ENCODE measurements around the gene ACOT7.
"Not testable (repeated sequence)": the region's sequence is repeated elsewhere in the genome, so short reads cannot be mapped to it uniquely, and the experiment has no call there.

The ACOT7 gene
- total RNA-seq, result 22.4 to 77.9 (median 50.8) reads per million in 18 experiments

GRCh38 chr1:6393400-6394187 is at the start of gene ACOT7:
Gene ACOT7 (minus strand): TSS chr1:6393767. CDS start chr1:6393399, 368 bp downstream.
- peak; percentile 87 to 92 for DNase-seq

GRCh38 chr1:6441586-6441985 is 48.0 kb upstream of the ACOT7 start:
- DNase-seq, result no peak

GRCh38 chr1:6440198-6441126 is 46.9 kb upstream of the ACOT7 start:
- DNase-seq, result peak in 1 of 2 donors; percentile 27

GRCh38 chr1:6438047-6438525 is 44.5 kb upstream of the ACOT7 start:
- DNase-seq, result peak; percentile 24 to 54

GRCh38 chr1:6437012-6437700 is 43.6 kb upstream of the ACOT7 start:
- peak in 1 of 2 donors; percentile 26 for DNase-seq

- not testable (repeated sequence) for DNase-seq
Measured at GRCh38 chr1:6436277-6436676, 42.7 kb upstream of the ACOT7 start.

GRCh38 chr1:6435547-6435946 is 42.0 kb upstream of the ACOT7 start:
- no peak for DNase-seq

GRCh38 chr1:6435129-6435528 is 41.6 kb upstream of the ACOT7 start:
- no peak for DNase-seq

- no peak for DNase-seq
Measured at GRCh38 chr1:6434186-6434585, 40.6 kb upstream of the ACOT7 start.

GRCh38 chr1:6431645-6432579 is 38.3 kb upstream of the ACOT7 start:
- DNase-seq, result not testable (repeated sequence)

GRCh38 chr1:6429660-6430411 is 36.3 kb upstream of the ACOT7 start:
- DNase-seq, result peak; percentile 55 to 83

GRCh38 chr1:6428453-6428852 is 34.9 kb upstream of the ACOT7 start:
- not testable (repeated sequence) for DNase-seq

GRCh38 chr1:6427441-6428390 is 34.1 kb upstream of the ACOT7 start:
- DNase-seq, result no peak

- DNase-seq, result no peak
Measured at GRCh38 chr1:6426972-6427350, 33.4 kb upstream of the ACOT7 start.

GRCh38 chr1:6426277-6426971 is 32.9 kb upstream of the ACOT7 start:
- no peak for DNase-seq

- DNase-seq, result no peak
Measured at GRCh38 chr1:6425658-6426057, 32.1 kb upstream of the ACOT7 start.

GRCh38 chr1:6424619-6425593 is 31.3 kb upstream of the ACOT7 start, which contains the start of gene ESPN:
Gene ESPN (plus strand): TSS chr1:6424776. CDS start chr1:6424956, 180 bp downstream.
- DNase-seq, result peak in 1 of 2 donors; percentile 18

Data from inflammatory macrophage (primary cell).